Activated CD4-positive, alpha-beta T cell treated with anti-CD3 and anti-CD28 coated beads, Interleukin-2, amount 50 U/mL, for 16 hours (primary cell): ENCODE results near the gene RDH11.
A peak's percentile ranks its signal among the peaks of the same experiment; 100 is the strongest.
"Not testable (repeated sequence)": the region's sequence is repeated elsewhere in the genome, so short reads cannot be mapped to it uniquely, and the experiment has no call there.

Source experiments
- DNase-seq: peaks from one replicate; pipeline ENCODE4 v3.0.0-alpha.2; 2020

Gene RDH11, protein sequence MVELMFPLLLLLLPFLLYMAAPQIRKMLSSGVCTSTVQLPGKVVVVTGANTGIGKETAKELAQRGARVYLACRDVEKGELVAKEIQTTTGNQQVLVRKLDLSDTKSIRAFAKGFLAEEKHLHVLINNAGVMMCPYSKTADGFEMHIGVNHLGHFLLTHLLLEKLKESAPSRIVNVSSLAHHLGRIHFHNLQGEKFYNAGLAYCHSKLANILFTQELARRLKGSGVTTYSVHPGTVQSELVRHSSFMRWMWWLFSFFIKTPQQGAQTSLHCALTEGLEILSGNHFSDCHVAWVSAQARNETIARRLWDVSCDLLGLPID

DNA sequence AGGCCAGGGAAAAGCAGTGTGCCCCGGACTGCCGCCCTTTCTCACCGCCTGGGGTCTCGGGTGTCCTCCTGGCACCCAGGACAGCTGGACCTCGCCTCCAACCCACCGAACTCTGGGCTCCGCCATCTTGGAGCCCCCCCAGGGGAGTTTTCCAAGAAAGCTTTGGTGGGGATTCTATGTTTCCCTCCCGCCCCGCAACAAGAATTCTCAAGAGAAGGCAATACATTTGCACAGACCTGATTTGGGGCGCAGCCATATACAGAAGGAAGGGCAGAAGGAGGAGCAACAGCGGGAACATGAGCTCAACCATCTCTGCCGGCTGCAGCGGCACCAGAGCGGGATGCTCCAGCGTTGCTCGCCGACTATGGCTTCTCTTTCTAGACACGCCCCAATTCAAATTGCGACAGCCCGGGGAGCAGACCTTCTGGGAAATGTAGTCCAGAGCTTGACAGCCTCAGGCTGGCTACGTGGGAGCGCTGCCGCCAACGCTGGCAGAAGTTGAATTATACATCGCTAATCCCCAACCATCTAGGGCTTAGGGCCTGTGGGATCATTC, at the start of gene RDH11:
RDH11 (minus strand) TSS at position 371 of the 556 bp plus-strand sequence; CDS start at position 310, 61 bp downstream.
- DNase-seq: peak; percentile 93

DNA sequence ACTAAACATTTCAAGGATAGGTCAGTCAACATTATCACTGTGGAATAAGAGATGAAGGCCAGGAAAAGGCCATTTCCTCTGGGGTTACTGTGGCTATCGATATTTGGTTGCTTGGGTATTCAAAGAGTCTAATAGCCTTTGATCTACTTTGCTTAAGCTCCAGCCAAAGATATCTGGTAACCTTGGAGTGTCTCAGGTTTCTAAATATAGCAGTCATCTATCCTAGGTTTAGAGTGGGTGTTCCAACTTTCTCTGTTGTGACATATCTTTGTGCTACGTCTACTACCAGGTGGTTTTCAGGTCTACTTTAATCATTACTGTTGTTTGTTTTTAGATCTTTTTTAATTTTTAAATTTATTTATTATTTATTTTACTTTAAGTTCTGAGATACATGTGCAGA, 48.5 kb upstream of the RDH11 start:
- no peak for DNase-seq

DNA sequence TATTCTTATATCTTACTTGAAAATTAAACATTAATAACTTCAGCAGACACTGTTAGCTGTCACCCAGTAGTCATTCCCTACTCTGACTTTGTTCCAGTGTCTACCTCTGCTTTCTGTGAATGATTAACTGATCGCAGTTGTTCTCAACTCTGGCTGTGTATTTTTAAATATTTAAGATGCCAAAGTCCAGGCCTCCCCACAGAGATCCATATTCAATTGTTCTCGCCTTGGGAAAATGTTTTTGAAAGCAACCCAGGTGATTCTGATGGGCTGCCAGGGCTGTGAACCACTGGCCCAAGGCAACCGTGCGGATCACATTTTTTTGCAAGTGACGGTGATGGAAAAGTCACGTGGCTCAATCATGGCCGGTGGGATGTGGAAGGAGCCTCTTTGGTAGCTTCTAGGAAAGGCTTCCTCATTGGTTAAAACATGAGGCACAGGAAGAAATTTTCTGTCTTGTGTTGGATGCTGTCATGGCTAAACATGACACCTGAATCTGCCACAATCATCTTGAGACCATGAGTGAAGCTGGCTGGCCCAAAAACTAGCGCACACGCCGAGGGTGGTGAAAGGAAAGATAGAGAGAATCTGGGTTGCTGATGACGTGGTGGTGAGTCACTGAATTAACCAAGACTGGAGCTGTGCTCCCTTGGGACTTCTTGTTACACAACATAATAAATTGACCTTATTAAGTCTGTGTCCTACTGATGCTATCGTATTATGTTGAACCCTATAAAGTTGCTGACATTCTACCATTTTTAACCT, 43.4 kb upstream of the RDH11 start:
- no peak for DNase-seq

DNA sequence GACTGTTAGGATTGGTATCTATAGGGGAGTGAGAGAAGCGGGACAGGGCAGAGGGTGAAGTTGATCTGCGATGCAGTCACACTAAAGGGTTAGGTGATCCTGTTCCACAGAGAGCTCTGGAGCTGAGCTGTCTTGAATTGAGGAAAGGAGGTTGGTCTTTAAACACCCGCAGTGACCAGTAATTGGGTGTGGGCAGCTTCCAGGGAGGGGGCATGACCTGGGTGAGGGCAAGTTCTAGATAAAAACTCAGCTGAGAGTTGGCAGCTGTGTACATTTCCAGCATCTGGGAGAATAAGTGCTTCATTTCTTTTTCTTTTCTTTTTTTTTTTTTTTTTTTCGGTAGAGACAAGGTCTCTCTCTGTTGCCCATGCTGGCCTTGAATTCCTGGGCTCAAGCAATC, 41.2 kb upstream of the RDH11 start:
- no peak for DNase-seq

DNA sequence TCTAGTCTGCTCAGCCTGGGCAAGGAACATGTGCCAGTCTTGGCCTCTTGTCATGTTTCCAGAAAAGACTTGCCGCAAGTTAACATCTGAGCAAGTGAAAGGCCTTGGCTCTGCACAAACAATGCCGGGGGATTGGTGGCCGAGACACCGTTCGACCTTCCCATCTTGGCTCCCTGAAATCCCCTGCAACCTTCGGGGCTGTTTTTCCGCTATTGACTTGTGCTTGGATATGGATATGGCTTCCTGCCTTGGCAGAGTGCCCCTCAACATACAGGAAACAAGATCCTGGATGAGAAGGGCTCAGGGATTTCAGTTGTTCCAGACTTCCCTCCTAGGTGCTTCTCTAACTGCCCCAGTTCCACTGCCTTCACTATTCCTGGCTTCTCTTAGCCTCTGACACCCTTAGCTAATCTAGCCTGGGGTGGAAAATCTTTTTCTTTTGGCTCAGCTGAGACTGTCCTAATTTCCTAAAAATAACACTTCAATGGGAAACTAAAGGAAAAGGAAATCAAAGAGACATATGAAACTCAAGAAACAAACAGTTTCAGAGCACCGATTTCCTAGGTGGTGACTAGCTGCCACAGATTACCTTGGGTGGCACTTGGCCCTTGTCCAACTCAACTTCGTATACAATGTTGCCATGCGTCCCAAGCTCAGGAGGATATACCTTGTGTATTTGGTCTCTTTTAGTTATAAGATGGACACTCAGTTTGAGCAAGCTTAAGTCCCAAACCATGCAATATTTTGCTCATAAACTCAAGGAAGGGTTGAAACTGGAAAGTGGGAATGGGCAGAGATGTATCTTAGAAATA, 40.0 kb upstream of the RDH11 start:
- no peak for DNase-seq

DNA sequence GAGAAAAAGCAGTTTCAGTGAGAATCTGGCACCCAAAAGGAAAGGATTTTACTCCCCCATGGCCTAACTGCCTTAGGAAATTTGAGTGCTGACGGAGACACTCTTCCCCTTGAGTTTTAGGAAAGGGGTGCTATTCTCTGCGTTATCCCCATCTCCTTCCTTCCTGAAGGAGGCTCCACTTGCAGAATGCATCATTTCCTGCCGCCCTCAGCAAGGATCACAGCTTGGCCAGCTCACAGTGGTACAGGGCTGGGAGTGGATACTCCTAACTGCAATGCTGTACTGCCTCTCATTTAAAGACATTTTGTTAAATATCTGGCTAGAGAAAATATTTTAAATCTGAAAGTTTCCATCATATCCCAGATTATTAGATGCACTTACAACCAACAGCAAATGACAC, 39.1 kb upstream of the RDH11 start:
- no peak for DNase-seq

DNA sequence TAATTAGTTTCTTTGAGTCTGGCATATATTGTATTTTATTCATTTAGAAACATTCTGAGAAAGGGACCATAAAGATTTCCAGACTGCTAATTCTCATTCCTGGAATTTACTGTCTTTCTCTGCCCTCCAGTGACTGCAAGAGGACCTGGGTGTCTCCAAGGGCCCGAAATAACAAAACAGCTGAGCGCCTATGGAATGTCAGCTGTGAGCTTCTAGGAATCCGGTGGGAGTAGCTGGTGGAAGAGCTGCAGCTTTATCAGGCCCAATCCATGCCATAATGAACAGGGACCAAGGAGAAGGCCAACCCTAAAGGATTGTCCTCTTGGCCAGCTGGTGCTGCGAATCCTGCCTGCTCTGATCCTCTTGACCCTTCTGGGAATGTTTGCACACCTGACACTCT, 38.1 kb upstream of the RDH11 start:
- DNase-seq: no peak

DNA sequence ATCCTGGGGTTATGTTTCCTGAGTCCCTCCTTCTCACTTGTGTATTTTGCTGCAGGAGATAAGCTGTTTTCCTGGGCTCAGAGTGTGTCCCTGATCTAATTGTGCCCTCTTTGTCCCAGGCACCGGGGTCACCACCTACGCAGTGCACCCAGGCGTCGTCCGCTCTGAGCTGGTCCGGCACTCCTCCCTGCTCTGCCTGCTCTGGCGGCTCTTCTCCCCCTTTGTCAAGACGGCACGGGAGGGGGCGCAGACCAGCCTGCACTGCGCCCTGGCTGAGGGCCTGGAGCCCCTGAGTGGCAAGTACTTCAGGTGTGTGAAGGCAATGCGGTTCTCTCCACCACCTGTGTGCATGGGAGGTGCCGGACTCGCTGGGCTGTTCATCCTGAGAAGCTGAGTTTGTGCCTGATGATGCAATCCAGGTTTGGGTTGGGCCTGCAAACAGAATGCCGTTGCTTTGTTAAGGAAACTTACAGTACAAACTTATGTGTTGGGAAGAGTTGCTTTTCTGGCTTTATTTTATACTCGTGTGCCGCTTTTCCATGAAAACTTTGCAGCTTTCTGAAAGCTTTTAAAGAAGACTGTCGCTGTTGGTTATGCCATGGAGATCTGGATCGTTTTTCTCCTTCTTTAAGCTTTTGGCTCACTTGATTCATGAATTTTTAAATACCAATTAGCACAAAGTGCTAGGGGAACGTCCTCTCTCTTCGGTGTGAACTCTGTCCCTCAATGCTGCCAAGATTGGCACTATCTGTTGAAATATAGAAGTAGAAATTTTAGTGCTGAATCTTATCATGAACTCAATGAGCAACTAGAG, 33.7 kb upstream of the RDH11 start:
- no peak for DNase-seq

DNA sequence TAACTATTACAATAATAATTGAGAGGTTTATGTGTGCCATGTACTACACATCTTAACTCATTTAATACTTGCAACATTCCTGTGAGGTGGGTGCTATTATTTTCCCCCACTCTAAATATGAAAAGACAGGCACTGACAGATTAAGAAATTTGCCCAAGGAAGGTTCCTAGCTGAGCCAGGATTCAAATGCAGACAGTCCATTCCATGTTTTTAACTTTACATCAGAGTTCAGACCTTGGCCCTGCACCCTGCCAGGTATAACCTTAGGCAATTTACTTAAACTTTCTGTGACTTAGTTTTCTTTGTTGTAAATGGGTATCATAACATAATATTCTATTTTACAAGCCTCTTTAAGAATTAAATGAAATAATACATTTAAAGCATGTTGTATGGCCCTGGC, 32.7 kb upstream of the RDH11 start:
- DNase-seq: no peak

DNA sequence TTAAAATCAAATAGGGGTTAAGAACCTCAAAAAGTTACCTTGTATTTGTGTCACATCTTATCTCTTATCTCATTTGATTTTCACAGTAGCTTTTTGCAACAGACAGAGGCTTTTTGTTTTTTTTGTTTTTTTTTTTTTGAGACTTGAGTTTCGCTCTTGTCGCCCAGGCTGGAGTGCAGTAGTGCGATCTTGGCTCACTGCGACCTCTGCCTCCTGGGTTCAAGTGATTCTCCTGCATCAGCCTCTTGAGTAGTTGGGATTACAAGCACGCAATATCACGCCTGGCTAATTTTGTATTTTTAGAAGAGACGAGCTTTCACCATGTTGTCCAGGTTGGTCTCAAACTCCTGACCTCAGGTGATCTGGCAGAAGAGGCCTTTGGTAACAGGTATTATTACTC, 31.8 kb upstream of the RDH11 start:
- DNase-seq: no peak

DNA sequence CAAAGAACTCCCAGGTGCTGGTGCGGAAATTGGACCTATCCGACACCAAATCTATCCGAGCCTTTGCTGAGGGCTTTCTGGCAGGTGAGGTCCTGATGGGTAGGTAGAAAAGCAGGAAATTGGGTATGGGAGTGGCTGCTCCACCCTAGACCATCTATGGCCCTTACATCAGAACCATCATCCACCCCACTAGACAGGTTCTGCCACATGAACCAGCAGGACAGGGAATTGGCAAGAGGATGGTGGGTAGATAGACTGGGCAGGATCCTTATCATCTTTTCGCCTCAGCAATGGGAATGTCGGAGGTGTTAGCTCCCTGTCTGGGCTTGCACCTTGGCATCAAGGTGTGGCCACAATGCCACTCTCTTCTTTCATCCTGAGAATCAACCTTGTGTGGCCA, 29.6 kb upstream of the RDH11 start:
- no peak for DNase-seq

DNA sequence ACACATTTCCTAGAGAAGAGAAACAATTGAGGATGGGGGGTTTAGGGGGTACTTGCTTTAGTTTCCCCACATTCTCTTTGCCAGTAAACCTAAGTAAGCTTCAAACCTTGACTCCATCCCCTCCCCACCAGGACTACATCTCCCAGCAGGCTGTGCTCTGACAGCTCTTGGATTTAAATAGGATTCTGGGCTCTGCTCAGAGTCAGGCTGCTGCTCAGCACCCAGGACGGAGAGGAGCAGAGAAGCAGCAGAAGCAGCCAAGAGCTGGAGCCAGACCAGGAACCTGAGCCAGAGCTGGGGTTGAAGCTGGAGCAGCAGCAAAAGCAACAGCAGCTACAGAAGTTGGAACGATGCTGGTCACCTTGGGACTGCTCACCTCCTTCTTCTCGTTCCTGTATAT, 26.7 kb upstream of the RDH11 start:
- no peak for DNase-seq

DNA sequence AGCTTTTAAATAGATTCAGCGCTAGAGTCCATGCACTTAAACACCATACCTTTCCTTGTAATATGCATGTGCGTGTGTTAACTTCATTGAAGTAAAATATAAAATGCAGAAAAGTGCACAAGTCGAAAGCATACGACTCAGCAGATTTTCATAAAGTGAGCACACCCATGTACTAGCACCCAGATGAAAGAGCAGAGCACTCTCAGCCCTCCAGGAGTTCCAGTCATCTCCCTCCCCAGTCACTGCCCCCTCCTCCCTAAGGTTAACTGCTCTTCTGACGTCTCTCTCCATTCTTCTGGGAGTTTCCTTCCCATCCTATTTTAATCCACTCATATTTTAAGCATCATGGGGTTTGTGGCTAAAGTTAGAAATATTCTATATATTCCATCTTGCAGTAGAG, 26.3 kb upstream of the RDH11 start:
- no peak for DNase-seq

DNA sequence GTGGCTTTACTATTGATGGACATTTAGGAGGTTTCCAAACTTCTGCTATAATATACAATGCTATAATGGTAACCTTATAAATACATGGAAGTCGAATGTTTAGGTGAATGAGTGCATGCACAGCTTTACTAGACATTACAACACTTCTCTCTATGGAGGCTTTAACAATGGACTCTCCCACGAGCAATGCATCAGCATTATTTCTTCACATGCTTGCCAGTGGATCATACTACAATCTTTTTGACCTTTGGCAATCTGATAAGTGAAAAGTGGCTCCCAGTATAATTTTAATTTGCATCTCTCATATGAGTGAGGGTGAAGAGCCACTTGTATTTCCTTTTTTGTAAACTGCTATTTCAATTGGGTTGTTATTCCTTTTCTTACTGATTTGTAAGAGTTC, 24.3 kb upstream of the RDH11 start:
- DNase-seq: no peak

DNA sequence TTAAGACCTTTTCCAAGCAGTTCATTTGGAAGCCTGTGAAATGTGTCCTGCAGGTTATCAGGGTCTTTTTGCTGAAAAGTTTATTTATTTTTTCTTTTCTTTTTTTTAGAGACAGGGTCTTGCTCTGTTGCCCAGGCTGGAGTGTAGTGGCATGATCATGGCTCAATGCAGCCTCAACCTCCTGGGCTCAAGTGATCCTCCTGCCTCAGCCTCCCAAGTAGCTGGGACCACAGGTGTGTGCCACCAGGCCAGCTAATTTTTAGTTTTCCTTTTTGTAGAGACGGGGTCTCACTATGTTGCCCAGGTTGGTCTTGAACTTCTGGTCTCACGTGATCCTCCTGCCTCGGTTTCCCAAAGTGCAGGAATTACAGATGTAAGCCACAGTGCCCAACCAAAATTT, 23.8 kb upstream of the RDH11 start:
- not testable (repeated sequence) for DNase-seq

DNA sequence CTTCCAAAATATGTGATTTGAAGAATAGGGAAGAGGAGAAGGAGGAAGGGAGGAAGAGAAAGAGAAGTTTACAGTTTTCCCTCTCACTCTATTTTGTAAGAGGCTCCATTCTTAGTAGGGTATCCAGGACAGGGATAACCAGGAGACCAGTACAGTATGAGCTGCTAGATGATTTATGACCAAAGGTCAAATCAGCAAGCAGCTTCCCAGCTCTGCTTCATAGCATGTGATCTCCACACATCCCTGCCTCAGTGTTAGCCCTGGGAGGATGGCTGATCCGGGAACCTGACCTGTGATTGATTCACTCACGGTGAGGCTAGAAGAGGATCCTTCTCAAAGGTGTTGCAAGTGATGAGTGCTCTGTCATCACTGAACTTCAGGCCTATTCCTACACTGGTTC, 22.7 kb upstream of the RDH11 start:
- DNase-seq: no peak

DNA sequence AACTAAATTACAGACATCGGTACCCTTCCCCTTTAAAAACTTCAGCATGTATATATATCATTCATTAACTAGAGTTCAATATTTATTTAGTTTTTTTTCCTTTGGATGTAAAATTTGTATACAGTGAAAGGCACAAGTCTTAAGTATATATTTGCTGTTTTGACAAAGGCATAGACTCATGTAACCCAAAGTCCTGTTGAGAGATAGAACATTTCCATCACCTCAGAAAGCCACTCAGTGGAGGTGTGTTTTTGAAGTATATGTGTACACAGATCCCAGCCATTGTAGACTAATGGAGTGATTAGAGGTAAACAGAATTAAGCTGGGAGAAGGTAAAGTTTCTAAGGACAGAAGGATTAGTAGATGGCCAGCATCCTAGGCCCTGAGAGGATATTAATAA, 21.5 kb upstream of the RDH11 start:
- no peak for DNase-seq

DNA sequence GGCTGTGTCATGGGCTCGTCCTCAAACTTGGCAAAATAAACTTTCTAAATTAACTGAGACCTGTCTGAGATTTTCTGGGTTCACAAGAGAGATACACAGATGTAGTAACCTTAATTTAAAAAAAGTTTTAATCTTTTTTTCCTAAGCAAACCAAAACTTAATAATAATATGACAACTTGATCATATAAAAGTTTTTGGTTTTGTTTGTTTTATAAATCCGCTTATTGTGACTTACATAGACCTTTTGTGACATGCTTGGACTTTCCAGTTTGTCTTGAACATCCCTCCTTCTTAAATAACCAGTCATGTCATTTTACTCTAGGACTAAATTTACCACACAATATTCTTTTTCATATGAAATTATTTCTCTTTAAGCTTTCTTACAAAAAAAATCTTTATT, 14.6 kb upstream of the RDH11 start:
- DNase-seq: no peak

DNA sequence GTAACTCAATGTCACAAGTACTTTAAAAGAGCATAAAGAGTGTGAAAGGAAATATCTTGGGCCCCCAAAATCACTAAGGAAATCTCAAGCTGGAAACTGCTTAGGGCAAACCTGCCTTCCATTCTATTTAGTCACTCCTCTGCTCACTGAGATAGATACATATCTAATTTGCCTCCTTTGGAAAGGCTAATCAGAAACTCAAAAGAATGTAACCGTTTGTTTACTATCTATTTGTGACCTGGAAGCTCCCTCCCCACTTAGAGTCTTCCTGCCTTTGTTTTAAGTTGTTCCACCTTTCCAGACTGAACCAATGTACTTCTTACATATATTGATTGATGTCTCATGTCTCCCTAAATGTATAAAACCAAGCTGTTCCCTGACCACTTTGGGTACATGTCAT, 14.2 kb upstream of the RDH11 start:
- not testable (repeated sequence) for DNase-seq

DNA sequence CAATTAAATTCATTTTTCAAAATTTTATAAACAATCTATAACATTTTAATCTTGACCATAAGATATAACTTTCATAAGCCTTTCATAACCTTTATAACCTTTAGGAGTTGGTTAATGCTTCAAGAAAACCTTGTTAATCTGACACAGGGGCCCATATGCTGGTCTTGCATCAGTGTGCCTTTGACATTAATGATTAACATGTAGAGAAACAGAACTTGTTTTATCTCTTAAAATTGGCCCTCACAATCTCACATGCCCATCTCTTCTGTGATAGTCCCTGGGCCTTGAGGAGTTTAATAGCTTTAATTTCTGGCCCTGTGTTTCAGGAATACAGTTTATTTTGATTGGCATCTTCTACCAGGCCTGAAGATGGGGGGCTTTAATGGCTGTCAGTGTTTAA, 13.8 kb upstream of the RDH11 start:
- not testable (repeated sequence) for DNase-seq

DNA sequence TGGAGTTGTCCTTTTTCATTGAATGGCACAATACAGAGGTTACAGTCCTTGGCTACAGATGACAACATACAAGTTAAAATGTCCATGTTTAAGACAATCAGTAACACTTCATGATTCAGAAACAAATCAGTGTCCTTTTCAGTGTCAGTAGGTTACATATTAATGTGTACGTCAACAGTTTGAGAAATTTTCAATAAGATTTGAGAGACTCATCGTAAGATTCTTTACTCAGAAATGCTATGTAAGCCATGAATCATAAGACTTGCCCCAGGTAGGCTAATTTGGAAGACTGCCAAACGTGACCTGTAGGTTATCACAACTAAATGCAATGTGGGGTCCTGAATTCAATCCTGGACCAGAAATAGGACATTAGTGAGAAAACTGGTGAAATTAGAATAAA, 9.6 kb upstream of the RDH11 start:
- DNase-seq: no peak

DNA sequence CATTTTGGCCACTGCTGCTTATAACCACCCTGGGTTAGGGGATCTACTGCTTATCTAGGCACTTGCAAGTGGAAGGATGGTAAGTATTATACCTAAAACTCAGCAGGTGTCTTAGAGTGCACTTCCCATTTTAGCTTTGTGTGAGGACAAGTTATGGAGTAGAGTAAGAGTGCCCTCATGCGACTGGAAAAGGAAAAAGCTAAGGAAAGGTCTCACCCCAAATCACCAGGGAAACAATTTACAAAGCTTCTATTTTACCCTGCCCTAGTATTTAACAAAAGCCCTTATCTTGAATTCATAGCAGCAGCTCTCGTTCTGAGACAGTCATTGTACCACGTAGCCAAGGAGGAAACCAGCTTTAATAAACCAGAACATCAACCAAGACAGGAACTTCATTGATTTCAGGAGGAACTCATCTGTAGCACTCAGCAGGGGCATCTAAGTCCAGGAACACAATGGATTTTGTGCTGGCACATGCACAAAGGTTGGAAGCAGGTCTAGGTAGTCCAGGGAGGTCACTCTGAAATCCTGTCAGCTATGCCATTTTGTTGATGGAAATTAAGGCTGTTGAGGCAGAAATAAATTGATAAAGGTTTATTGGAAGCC, 9.0 kb upstream of the RDH11 start:
- peak; percentile 50 for DNase-seq
